ENCODE results near the gene PPM1E. TPM values are rescaled to one million over a fixed set of nuclear protein-coding genes. Genes with fewer than 3 reads are reported as not detected.

Gene PPM1E
- total RNA-seq, 1 experiment from 2014 or later: 2.9 TPM

DNA sequence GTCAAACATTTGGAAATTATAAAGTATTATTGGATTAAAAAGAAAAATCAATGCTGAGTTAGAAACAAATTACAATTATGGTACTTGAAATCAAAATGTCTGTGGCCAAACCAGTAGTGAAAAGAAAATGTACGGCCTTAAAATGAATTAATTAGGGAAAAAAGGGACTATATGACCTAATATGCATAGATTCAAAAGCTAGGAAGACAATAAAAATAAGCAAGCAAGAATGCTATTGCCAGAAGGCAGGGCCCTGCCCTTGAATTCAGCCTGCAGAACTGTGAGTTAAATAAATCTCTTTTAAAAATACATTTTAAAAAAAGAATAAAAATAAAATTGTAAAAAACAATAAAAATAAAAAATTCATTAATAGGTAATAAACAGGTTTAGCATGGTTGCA, 262.4 kb downstream of the PPM1E start:
- BruUV-seq (replicated peaks): no TSS peak
- intact Hi-C loops (cut with micrococcal nuclease; ENCODE audit: unreplicated experiment): no loop called here
- no peaks in the 10 kb centered on the region for H3K4me1 ChIP-seq (ENCODE audit: control insufficient read depth, insufficient read depth, low read length)
- peaks cover 3% of the 10 kb centered on the region; the same call in 1 of the 2 replicates for H3K36me3 ChIP-seq (ENCODE audit: control insufficient read depth, insufficient read depth, low read length)
- no peaks in the 10 kb centered on the region for H3K27me3 ChIP-seq (ENCODE audit: control insufficient read depth, insufficient read depth, low read length)
- H3K9me3 ChIP-seq (ENCODE audit: control insufficient read depth, insufficient read depth, low read depth, low read length): no peaks in the 10 kb centered on the region
- no peak for ATAC-seq
- no peak overlapping the region for H3K4me3 ChIP-seq (ENCODE audit: low read depth in 2 of 2, low read length in 2 of 2)
- POLR2A ChIA-PET: interaction anchor here (0.6 kb wide), 1 partner anchor 358 kb away, joined by 4 read pairs; no protein-coding TSS in a partner anchor
- DNase-seq (ENCODE audit: low read depth, low spot score): no peak
- H3K27ac ChIP-seq (ENCODE audit: low read length): no peak overlapping the region
- in situ Hi-C loops (cut with HindIII; ENCODE audit: low pct_unique_long_range_greater_than_20kb, low sequenced_read_pairs): no loop called here
- TF ChIP-seq, protein P1, sequence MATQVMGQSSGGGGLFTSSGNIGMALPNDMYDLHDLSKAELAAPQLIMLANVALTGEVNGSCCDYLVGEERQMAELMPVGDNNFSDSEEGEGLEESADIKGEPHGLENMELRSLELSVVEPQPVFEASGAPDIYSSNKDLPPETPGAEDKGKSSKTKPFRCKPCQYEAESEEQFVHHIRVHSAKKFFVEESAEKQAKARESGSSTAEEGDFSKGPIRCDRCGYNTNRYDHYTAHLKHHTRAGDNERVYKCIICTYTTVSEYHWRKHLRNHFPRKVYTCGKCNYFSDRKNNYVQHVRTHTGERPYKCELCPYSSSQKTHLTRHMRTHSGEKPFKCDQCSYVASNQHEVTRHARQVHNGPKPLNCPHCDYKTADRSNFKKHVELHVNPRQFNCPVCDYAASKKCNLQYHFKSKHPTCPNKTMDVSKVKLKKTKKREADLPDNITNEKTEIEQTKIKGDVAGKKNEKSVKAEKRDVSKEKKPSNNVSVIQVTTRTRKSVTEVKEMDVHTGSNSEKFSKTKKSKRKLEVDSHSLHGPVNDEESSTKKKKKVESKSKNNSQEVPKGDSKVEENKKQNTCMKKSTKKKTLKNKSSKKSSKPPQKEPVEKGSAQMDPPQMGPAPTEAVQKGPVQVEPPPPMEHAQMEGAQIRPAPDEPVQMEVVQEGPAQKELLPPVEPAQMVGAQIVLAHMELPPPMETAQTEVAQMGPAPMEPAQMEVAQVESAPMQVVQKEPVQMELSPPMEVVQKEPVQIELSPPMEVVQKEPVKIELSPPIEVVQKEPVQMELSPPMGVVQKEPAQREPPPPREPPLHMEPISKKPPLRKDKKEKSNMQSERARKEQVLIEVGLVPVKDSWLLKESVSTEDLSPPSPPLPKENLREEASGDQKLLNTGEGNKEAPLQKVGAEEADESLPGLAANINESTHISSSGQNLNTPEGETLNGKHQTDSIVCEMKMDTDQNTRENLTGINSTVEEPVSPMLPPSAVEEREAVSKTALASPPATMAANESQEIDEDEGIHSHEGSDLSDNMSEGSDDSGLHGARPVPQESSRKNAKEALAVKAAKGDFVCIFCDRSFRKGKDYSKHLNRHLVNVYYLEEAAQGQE (IDR thresholded peaks at IDR 0.05; ENCODE audit: insufficient read depth in 1 of 2, low read depth in 2 of 2, low read length in 1 of 2): no peak
- no peak for TF ChIP-seq TCF7L2 (IDR thresholded peaks at IDR 0.05; ENCODE audit: low read depth, low read length)
- TF ChIP-seq, protein P2, sequence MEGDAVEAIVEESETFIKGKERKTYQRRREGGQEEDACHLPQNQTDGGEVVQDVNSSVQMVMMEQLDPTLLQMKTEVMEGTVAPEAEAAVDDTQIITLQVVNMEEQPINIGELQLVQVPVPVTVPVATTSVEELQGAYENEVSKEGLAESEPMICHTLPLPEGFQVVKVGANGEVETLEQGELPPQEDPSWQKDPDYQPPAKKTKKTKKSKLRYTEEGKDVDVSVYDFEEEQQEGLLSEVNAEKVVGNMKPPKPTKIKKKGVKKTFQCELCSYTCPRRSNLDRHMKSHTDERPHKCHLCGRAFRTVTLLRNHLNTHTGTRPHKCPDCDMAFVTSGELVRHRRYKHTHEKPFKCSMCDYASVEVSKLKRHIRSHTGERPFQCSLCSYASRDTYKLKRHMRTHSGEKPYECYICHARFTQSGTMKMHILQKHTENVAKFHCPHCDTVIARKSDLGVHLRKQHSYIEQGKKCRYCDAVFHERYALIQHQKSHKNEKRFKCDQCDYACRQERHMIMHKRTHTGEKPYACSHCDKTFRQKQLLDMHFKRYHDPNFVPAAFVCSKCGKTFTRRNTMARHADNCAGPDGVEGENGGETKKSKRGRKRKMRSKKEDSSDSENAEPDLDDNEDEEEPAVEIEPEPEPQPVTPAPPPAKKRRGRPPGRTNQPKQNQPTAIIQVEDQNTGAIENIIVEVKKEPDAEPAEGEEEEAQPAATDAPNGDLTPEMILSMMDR (IDR thresholded peaks at IDR 0.05): no peak
- no peak for TF ChIP-seq SIN3A (IDR thresholded peaks at IDR 0.05; ENCODE audit: borderline replicate concordance, insufficient read depth, low read depth, low read length)
- TF ChIP-seq POLR2AphosphoS5 (IDR thresholded peaks at IDR 0.05; ENCODE audit: low read depth, low read length): no peak
- CTCF ChIA-PET: no interaction called here

DNA sequence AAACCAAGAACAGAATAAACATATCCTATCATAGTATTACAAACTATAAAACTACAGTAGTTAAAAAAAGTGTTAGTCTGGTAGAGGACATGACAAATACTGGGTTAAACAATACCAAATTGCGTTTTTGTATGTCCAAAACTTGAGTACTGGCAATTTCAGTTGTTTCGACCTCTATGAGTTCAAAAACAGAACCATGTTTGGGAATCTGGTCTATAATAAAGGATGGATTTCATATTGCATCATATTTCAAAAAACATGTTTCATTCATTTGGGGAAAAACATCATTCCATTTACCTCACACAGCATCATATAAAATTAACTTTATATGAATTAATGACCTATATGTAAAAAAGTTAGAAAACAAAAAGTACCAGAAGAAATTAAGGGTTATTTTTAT, 269.3 kb downstream of the PPM1E start:
- Histone ChIP-seq H3K9me3 (ENCODE audit: control insufficient read depth, insufficient read depth, low read depth, low read length) (no peaks in the 10 kb centered on the region), H3K4me1 (ENCODE audit: control insufficient read depth, insufficient read depth, low read length) (no peaks in the 10 kb centered on the region), H3K4me3 (ENCODE audit: low read depth in 2 of 2, low read length in 2 of 2) (no peak overlapping the region), H3K27ac (ENCODE audit: low read length) (no peak overlapping the region), H3K36me3 (ENCODE audit: control insufficient read depth, insufficient read depth, low read length) (peaks cover 7% of the 10 kb centered on the region; the same call in 1 of the 2 replicates), H3K27me3 (ENCODE audit: control insufficient read depth, insufficient read depth, low read length) (no peaks in the 10 kb centered on the region)
- BruUV-seq (replicated peaks): no TSS peak
- ChIA-PET CTCF (no interaction called here), POLR2A (no interaction called here)
- no peak for ATAC-seq
- in situ Hi-C loops (cut with HindIII; ENCODE audit: low pct_unique_long_range_greater_than_20kb, low sequenced_read_pairs) (no loop called here), intact Hi-C loops (cut with micrococcal nuclease; ENCODE audit: unreplicated experiment) (no loop called here)
- no peak for TF ChIP-seq TCF7L2 (IDR thresholded peaks at IDR 0.05; ENCODE audit: low read depth, low read length)
- TF ChIP-seq POLR2AphosphoS5 (IDR thresholded peaks at IDR 0.05; ENCODE audit: low read depth, low read length): no peak
- TF ChIP-seq SIN3A (IDR thresholded peaks at IDR 0.05; ENCODE audit: borderline replicate concordance, insufficient read depth, low read depth, low read length): no peak
- TF ChIP-seq, protein P2 (IDR thresholded peaks at IDR 0.05): no peak
- TF ChIP-seq, protein P1 (IDR thresholded peaks at IDR 0.05; ENCODE audit: insufficient read depth in 1 of 2, low read depth in 2 of 2, low read length in 1 of 2): no peak
- DNase-seq (ENCODE audit: low read depth, low spot score): no peak
